HG03175 (cell line): Measurements from ENCODE around the gene PLBD2.

Experiments
- ATAC-seq: cut with Tn5 transposase; IDR thresholded peaks from one replicate; pipeline ENCODE4 v1.9.1; 2021; ENCODE audit warnings: mild to moderate bottlenecking, moderate library complexity; ENCODE audit not compliant: unreplicated experiment

The PLBD2 gene

GRCh38 chr12:113413488-113413939 lies 55.1 kb downstream of the PLBD2 start:
- no peak for ATAC-seq

GRCh38 chr12:113414519-113415038 lies 56.2 kb downstream of the PLBD2 start:
- no peak for ATAC-seq

GRCh38 chr12:113416091-113416754 lies 57.8 kb downstream of the PLBD2 start:
- no peak for ATAC-seq

GRCh38 chr12:113418213-113418879 lies 60.0 kb downstream of the PLBD2 start:
- ATAC-seq: no peak

GRCh38 chr12:113420996-113421595 lies 62.7 kb downstream of the PLBD2 start:
- no peak for ATAC-seq

- ATAC-seq: peak; percentile 85
These were observed 63.9 kb downstream of the PLBD2 start, which contains the start of gene SDSL for GRCh38 chr12:113422030-113422885. Gene SDSL (plus strand): TSS chr12:113422380. CDS start chr12:113427983, 5,603 bp downstream.

- ATAC-seq: no peak
These were observed 64.7 kb downstream of the PLBD2 start for GRCh38 chr12:113422886-113423669.

- ATAC-seq: no peak
These were observed 66.1 kb downstream of the PLBD2 start for GRCh38 chr12:113424456-113424855.

- no peak for ATAC-seq
These were observed 66.8 kb downstream of the PLBD2 start for GRCh38 chr12:113424915-113425823.

GRCh38 chr12:113425960-113426453 lies 67.6 kb downstream of the PLBD2 start:
- ATAC-seq: no peak

- no peak for ATAC-seq
These were observed 69.5 kb downstream of the PLBD2 start for GRCh38 chr12:113427882-113428281.

- ATAC-seq: no peak
These were observed 70.1 kb downstream of the PLBD2 start for GRCh38 chr12:113428482-113428881.

- no peak for ATAC-seq
These were observed 74.6 kb downstream of the PLBD2 start for GRCh38 chr12:113432986-113433385.

- no peak for ATAC-seq
These were observed 77.0 kb downstream of the PLBD2 start for GRCh38 chr12:113435367-113435766.

GRCh38 chr12:113436586-113436985 lies 78.2 kb downstream of the PLBD2 start:
- no peak for ATAC-seq

GRCh38 chr12:113436993-113437728 lies 78.8 kb downstream of the PLBD2 start:
- no peak for ATAC-seq

- ATAC-seq: no peak
These were observed 79.3 kb downstream of the PLBD2 start for GRCh38 chr12:113437729-113438100.
